GM12892 (cell line): ENCODE results near the gene GAB2.
"Not testable (repeated sequence)": the region's sequence is repeated elsewhere in the genome, so short reads cannot be mapped to it uniquely, and the experiment has no call there.

Experiments used
- DNase-seq: peaks from one replicate; pipeline ENCODE4 v3.0.0; 2011; ENCODE audit not compliant: insufficient read length
- FAIRE-seq: peaks from 2 replicates; lab custom pipeline; 2011; peaks lifted over from hg19 to GRCh38; lab: Jason Lieb, UNC
- POLR2A ChIP-seq: IDR thresholded peaks from 2 replicates; pipeline ENCODE4 v1.6.1; 2011; ENCODE audit warnings: low read depth, low read length, control low read depth
- POLR2AphosphoS5 ChIP-seq: IDR thresholded peaks from 2 replicates; pipeline ENCODE4 v1.6.1; 2011; ENCODE audit warnings: low read depth, low read length, control low read depth
- TAF1 ChIP-seq: IDR thresholded peaks from 2 replicates; pipeline ENCODE4 v1.6.1; 2011; ENCODE audit warnings: low read depth, mild to moderate bottlenecking, control low read depth, low read length, borderline replicate concordance

Gene GAB2

GRCh38 chr11:78177216-78177615, 240.4 kb downstream of the GAB2 start:
- FAIRE-seq = no peak
- no peak for DNase-seq
- no peak for TF ChIP-seq POLR2AphosphoS5
- TF ChIP-seq POLR2A = no peak

GRCh38 chr11:78176605-78177141, 240.9 kb downstream of the GAB2 start:
- DNase-seq (no peak), FAIRE-seq (no peak)
- TF ChIP-seq POLR2AphosphoS5 (no peak), TAF1 (no peak)

- DNase-seq, FAIRE-seq: not testable (repeated sequence)
Measured at GRCh38 chr11:78175862-78176261, 241.8 kb downstream of the GAB2 start.

- no peak for FAIRE-seq
- DNase-seq = no peak
- no peak for TF ChIP-seq TAF1
- TF ChIP-seq POLR2A = no peak
- TF ChIP-seq POLR2AphosphoS5 = no peak
Measured at GRCh38 chr11:78171951-78172350, 245.7 kb downstream of the GAB2 start.

GRCh38 chr11:78170874-78171549, 246.6 kb downstream of the GAB2 start:
- TF ChIP-seq POLR2A (no peak), POLR2AphosphoS5 (no peak), TAF1 (no peak)
- FAIRE-seq (no peak), DNase-seq (no peak)

GRCh38 chr11:78170413-78170812, 247.2 kb downstream of the GAB2 start:
- FAIRE-seq (no peak), DNase-seq (no peak)
- TF ChIP-seq POLR2A = no peak
- no peak for TF ChIP-seq POLR2AphosphoS5
- TF ChIP-seq TAF1 = no peak

GRCh38 chr11:78168539-78169477, 248.8 kb downstream of the GAB2 start:
- FAIRE-seq (no peak), DNase-seq (no peak)
- TF ChIP-seq POLR2AphosphoS5 (no peak), TAF1 (no peak), POLR2A (no peak)

- DNase-seq (no peak), FAIRE-seq (no peak)
- TF ChIP-seq POLR2AphosphoS5 (no peak), POLR2A (no peak), TAF1 (no peak)
Measured at GRCh38 chr11:78166855-78167469, 250.7 kb downstream of the GAB2 start.
